Endothelial cell of umbilical vein (primary cell): Measurements from ENCODE around the gene C3. TPM values are rescaled to one million over a fixed set of nuclear protein-coding genes. Genes with fewer than 3 reads are reported as not detected.

Experiments used
- BruUV-seq: library from RNA; stranded (reverse); fragments of 400-500 nt; replicated peaks from 2 replicates; lab custom pipeline; 2021; lab: Mats Ljungman, UMichigan
- CTCF ChIA-PET: fragments of 300-600, 350-600 bp; sonication (Branson Sonifier 250); formaldehyde crosslinking; loops from one replicate; lab custom pipeline; 2021; ENCODE audit warnings: antibody characterized with exemption, inconsistent platforms; lab: Charles Lee
- POLR2A ChIA-PET: fragments of 300-600, 350-600 bp; sonication (Branson Sonifier 250); formaldehyde crosslinking; loops from one replicate; lab custom pipeline; 2021; ENCODE audit warnings: antibody characterized with exemption, inconsistent platforms; lab: Charles Lee
- DNase-seq: peaks from one replicate; pipeline ENCODE4 v3.0.0-alpha.2; 2011; ENCODE audit warnings: low read depth, low spot score
- FAIRE-seq: peaks from 2 replicates; lab custom pipeline; 2011; peaks lifted over from hg19 to GRCh38; lab: Jason Lieb, UNC
- H2AFZ ChIP-seq: 2 replicates; pipeline ENCODE4 v1.6.0; 2012; ENCODE audit warnings: low read depth, low read length, control low read depth, inconsistent platforms
- H3K27ac ChIP-seq: 2 replicates; pipeline ENCODE4 v1.5.1; 2011; ENCODE audit warnings: low read depth, mild to moderate bottlenecking, control low read depth, low read length, moderate library complexity; ENCODE audit not compliant: insufficient read depth
- H3K27me3 ChIP-seq, 2 experiments: 2 replicates each; pipeline versions ENCODE4 v1.6.0 to v1.6.1; 2011; ENCODE audit warnings: low read length in 2 of 2, mixed read lengths in 1 of 2; ENCODE audit not compliant: control insufficient read depth in 2 of 2, insufficient read depth in 2 of 2
- H3K36me3 ChIP-seq, 2 experiments: 2 replicates in 1 of 2; 3 replicates in 1 of 2; pipeline ENCODE4 v1.5.1; 2011; ENCODE audit warnings: low read length in 2 of 2, mild to moderate bottlenecking in 1 of 2, moderate library complexity in 1 of 2; ENCODE audit not compliant: control insufficient read depth in 2 of 2, insufficient read depth in 2 of 2; ENCODE audit errors: extremely low read depth in 1 of 2
- H3K4me1 ChIP-seq: 3 replicates; pipeline ENCODE4 v1.5.1; 2011; ENCODE audit warnings: mild to moderate bottlenecking, low read length; ENCODE audit not compliant: control insufficient read depth, insufficient read depth; ENCODE audit errors: extremely low read depth
- H3K4me2 ChIP-seq: 2 replicates; pipeline ENCODE4 v1.6.1; 2011; ENCODE audit warnings: low read length, control low read depth, mixed read lengths; ENCODE audit not compliant: insufficient read depth
- H3K4me3 ChIP-seq, 3 experiments: fragments of 200-600 bp in 1 of 3; sonication (generic), shearing (Covaris generic) in 1 of 3; replicated peaks in 1 of 3; 2 replicates each; pipeline ENCODE4 v1.5.1; 2011 to 2016; ENCODE audit warnings: control low read depth in 3 of 3, low read length in 3 of 3, mild to moderate bottlenecking in 2 of 3, inconsistent platforms in 1 of 3, low read depth in 1 of 3, moderate library complexity in 1 of 3; ENCODE audit not compliant: insufficient read depth in 1 of 3
- H3K79me2 ChIP-seq: 2 replicates; pipeline ENCODE4 v1.6.0; 2012; ENCODE audit warnings: low read length, inconsistent platforms; ENCODE audit not compliant: control insufficient read depth, insufficient read depth
- H3K9ac ChIP-seq: replicated peaks from 2 replicates; pipeline ENCODE3; 2011; ENCODE audit warnings: low read length, control low read depth; ENCODE audit not compliant: insufficient read depth; ENCODE audit errors: extremely low read depth
- H3K9me1 ChIP-seq: replicated peaks from 3 replicates; pipeline ENCODE4 v1.6.0; 2011; ENCODE audit warnings: mild to moderate bottlenecking, low read length; ENCODE audit not compliant: control insufficient read depth, insufficient read depth; ENCODE audit errors: extremely low read depth
- H3K9me3 ChIP-seq: replicated peaks from 2 replicates; pipeline ENCODE4 v1.5.1; 2012; ENCODE audit warnings: low read length, inconsistent platforms; ENCODE audit not compliant: control insufficient read depth, insufficient read depth
- H4K20me1 ChIP-seq: replicated peaks from 2 replicates; pipeline ENCODE3; 2011; ENCODE audit warnings: mild to moderate bottlenecking, low read length; ENCODE audit not compliant: control insufficient read depth, insufficient read depth; ENCODE audit errors: extremely low read depth
- EZH2 ChIP-seq: IDR thresholded peaks from 2 replicates; pipeline ENCODE4 v1.6.1; 2012; ENCODE audit warnings: borderline replicate concordance, low read depth, mild to moderate bottlenecking, moderate library complexity, low read length, inconsistent platforms; ENCODE audit not compliant: severe bottlenecking
- FOS ChIP-seq: IDR thresholded peaks from 2 replicates; pipeline ENCODE4 v1.6.1; 2011; ENCODE audit warnings: mild to moderate bottlenecking, low read length, moderate library complexity, borderline replicate concordance; ENCODE audit not compliant: insufficient read depth
- GATA2 ChIP-seq: IDR thresholded peaks from 2 replicates; pipeline ENCODE4 v1.7.0; 2011; ENCODE audit warnings: low read depth, mild to moderate bottlenecking, moderate library complexity, mixed read lengths, low read length; ENCODE audit not compliant: insufficient read length, insufficient read depth
- JUN ChIP-seq: IDR thresholded peaks from 2 replicates; pipeline ENCODE4 v1.6.1; 2011; ENCODE audit warnings: borderline replicate concordance, low read depth; ENCODE audit not compliant: insufficient read length, insufficient read depth
- MYC ChIP-seq: IDR thresholded peaks from one replicate; pipeline ENCODE4 v1.6.1; 2011; ENCODE audit warnings: mild to moderate bottlenecking, low read depth, low read length
- POLR2A ChIP-seq: IDR thresholded peaks from 2 replicates; pipeline ENCODE4 v1.6.1; 2012; ENCODE audit warnings: low read depth, mild to moderate bottlenecking, control low read depth, low read length
- POLR2AphosphoS5 ChIP-seq: IDR thresholded peaks from 2 replicates; pipeline ENCODE4 v1.6.1; 2012; ENCODE audit warnings: low read depth, mild to moderate bottlenecking, control low read depth, low read length, moderate library complexity; ENCODE audit not compliant: insufficient read depth
- dilution Hi-C: fragments of 300-500 bp; cut with MboI; formaldehyde crosslinking; loops from one replicate; pipeline ENCODE4 v1.15.0; 2019; ENCODE audit warnings: low sequenced_read_pairs; ENCODE audit not compliant: extremely low pct_ligation_motif_present
- intact Hi-C: fragments of 100-400 bp; cut with micrococcal nuclease; formaldehyde crosslinking; loops from one replicate; pipeline ENCODE4 v1.10.0; 2022
- polyA plus RNA-seq, 4 experiments: library from polyadenylated mRNA; depleted of rRNA in 3 of 4; stranded (reverse) in 3 of 4; unstranded in 1 of 4; fragments of >200 nt; gene quantifications; 2 replicates each; pipeline versions ENCODE4 v1.2.1 to v1.2.3, GENCODE V29; 2011 to 2012; ENCODE audit warnings: missing spikeins in 1 of 4
- total RNA-seq: library from RNA; stranded (reverse); gene quantifications from 2 replicates; pipeline ENCODE4 v1.2.3, GENCODE V29; 2021
- TF ChIP-seq, protein P1 (sequence below), 2 donors: IDR thresholded peaks; 1 replicate in 1 of 2; 2 replicates in 1 of 2; pipeline ENCODE4 v1.5.1; 2011; ENCODE audit warnings: low read length in 2 of 2, mild to moderate bottlenecking in 2 of 2, moderate library complexity in 2 of 2, control low read depth in 1 of 2, inconsistent platforms in 1 of 2, low read depth in 1 of 2; ENCODE audit not compliant: insufficient read depth in 1 of 2; ENCODE audit errors: extremely low read depth in 1 of 2
- TF ChIP-seq, protein P2 (sequence below): IDR thresholded peaks from 2 replicates; pipeline ENCODE4 v1.6.1; 2011; ENCODE audit not compliant: insufficient read depth, insufficient read length

The C3 gene
- total and polyA plus RNA-seq, 2 donors (not counting 3 experiments of a cell fraction or from before 2014, with no cell fraction given): 0.23 TPM; not detected in 1

DNA sequence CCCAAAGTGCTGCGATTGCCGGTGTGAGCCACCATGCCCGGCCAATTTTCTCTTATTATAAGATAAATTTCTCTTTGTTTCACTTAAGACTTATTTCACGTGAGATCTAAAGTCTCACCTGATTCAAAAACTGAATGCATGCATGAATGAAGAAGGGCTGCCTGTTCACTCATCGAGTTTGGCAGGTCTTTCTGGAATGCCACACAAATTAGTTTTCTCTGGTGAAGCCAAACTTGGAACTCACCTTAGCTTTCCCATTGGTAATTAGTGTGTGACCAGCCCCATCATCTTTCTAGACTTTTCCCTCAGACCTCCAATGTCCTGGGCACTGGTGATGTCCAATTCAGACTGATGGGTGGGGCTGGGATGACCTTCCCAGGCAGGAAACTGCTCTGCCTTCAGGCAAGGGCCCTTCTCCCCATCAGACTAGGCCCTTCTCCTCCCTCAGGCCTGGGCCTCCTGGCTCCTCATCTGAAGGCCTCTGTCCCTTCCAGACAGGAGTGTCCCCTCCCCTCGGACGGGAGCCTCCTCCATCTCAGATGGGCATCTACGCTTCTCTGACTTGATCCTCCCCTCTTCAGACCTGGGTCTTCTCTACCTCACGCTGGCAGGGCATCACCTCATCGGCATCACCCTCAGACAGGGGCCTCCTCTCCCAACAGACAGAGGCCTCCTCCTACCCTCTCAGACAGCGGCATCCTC lies 14.4 kb downstream of the C3 start:
- Histone ChIP-seq H4K20me1 (no peaks in the 10 kb centered on the region), H3K4me1 (no peaks in the 10 kb centered on the region), H3K4me3 (no peak overlapping the region), H3K9me3 (no peaks in the 10 kb centered on the region), H3K9me1 (no peaks in the 10 kb centered on the region), H3K36me3 (no peaks in the 10 kb centered on the region), H3K27me3 (peaks cover 2 to 3% of the 10 kb centered on the region in 2 experiments), H3K27ac (no peak overlapping the region), H3K9ac (no peak overlapping the region), H2AFZ (no peak overlapping the region), H3K4me2 (no peak overlapping the region), H3K79me2 (no peaks in the 10 kb centered on the region)
- TF ChIP-seq, protein P1, sequence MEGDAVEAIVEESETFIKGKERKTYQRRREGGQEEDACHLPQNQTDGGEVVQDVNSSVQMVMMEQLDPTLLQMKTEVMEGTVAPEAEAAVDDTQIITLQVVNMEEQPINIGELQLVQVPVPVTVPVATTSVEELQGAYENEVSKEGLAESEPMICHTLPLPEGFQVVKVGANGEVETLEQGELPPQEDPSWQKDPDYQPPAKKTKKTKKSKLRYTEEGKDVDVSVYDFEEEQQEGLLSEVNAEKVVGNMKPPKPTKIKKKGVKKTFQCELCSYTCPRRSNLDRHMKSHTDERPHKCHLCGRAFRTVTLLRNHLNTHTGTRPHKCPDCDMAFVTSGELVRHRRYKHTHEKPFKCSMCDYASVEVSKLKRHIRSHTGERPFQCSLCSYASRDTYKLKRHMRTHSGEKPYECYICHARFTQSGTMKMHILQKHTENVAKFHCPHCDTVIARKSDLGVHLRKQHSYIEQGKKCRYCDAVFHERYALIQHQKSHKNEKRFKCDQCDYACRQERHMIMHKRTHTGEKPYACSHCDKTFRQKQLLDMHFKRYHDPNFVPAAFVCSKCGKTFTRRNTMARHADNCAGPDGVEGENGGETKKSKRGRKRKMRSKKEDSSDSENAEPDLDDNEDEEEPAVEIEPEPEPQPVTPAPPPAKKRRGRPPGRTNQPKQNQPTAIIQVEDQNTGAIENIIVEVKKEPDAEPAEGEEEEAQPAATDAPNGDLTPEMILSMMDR (IDR thresholded peaks at IDR 0.05; ENCODE audit: extremely low read depth in 1 of 2, insufficient read depth in 1 of 2, low read depth in 1 of 2, low read length in 2 of 2): no peak
- no peak for TF ChIP-seq POLR2AphosphoS5
- no peak for TF ChIP-seq EZH2
- TF ChIP-seq GATA2: no peak
- no peak for TF ChIP-seq FOS
- no peak for TF ChIP-seq POLR2A
- no peak for TF ChIP-seq JUN
- TF ChIP-seq, protein P2, sequence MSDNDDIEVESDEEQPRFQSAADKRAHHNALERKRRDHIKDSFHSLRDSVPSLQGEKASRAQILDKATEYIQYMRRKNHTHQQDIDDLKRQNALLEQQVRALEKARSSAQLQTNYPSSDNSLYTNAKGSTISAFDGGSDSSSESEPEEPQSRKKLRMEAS: no peak
- no peak for TF ChIP-seq MYC
- BruUV-seq: no TSS peak
- POLR2A ChIA-PET: no interaction called here
- dilution Hi-C loops: no loop called here
- FAIRE-seq (no peak), DNase-seq (no peak)
- CTCF ChIA-PET: no interaction called here
- intact Hi-C loops: no loop called here
